HG03565 (cell line): Measurements from ENCODE around the gene PDE8B.

ENCODE experiments used
- ATAC-seq: cut with Tn5 transposase; IDR thresholded peaks from one replicate; pipeline ENCODE4 v1.9.1; 2021; ENCODE audit warnings: mild to moderate bottlenecking, moderate library complexity; ENCODE audit not compliant: unreplicated experiment

Gene PDE8B

GRCh38 chr5:77210091-77210963 is at the start of gene PDE8B:
TSS of gene PDE8B (plus strand) at chr5:77210680. CDS start at chr5:77210926, 246 bp downstream.
- ATAC-seq: no peak

- no peak for ATAC-seq
Measured at GRCh38 chr5:77163453-77163852, 47.0 kb upstream of the PDE8B start.

- no peak for ATAC-seq
Measured at GRCh38 chr5:77167063-77167462, 43.4 kb upstream of the PDE8B start.

- no peak for ATAC-seq
Measured at GRCh38 chr5:77167695-77168121, 42.8 kb upstream of the PDE8B start.

- no peak for ATAC-seq
Measured at GRCh38 chr5:77168161-77168878, 42.2 kb upstream of the PDE8B start.

GRCh38 chr5:77168879-77169244 is 41.6 kb upstream of the PDE8B start:
- no peak for ATAC-seq

GRCh38 chr5:77170196-77170890 is 40.1 kb upstream of the PDE8B start:
- ATAC-seq: no peak

GRCh38 chr5:77171141-77171910 is 39.2 kb upstream of the PDE8B start:
- ATAC-seq: no peak

GRCh38 chr5:77172713-77173328 is 37.7 kb upstream of the PDE8B start:
- ATAC-seq: no peak

GRCh38 chr5:77174526-77174925 is 36.0 kb upstream of the PDE8B start:
- no peak for ATAC-seq

- ATAC-seq: no peak
Measured at GRCh38 chr5:77175231-77175630, 35.2 kb upstream of the PDE8B start.

GRCh38 chr5:77176429-77176828 is 34.1 kb upstream of the PDE8B start:
- no peak for ATAC-seq

GRCh38 chr5:77177576-77177975 is 32.9 kb upstream of the PDE8B start:
- no peak for ATAC-seq

- ATAC-seq: no peak
Measured at GRCh38 chr5:77180167-77181081, 30.1 kb upstream of the PDE8B start.

GRCh38 chr5:77181173-77181572 is 29.3 kb upstream of the PDE8B start:
- no peak for ATAC-seq

GRCh38 chr5:77181596-77182304 is 28.7 kb upstream of the PDE8B start:
- ATAC-seq: no peak

GRCh38 chr5:77182367-77182766 is 28.1 kb upstream of the PDE8B start:
- no peak for ATAC-seq

GRCh38 chr5:77186652-77187370 is 23.7 kb upstream of the PDE8B start:
- ATAC-seq: no peak
